DMS79 (cell line): ENCODE results near the gene NFYA.

ENCODE experiments used
- DNase-seq: peaks from one replicate; lab custom pipeline; 2025; lab: John Stamatoyannopoulos, UW

Gene NFYA

DNA sequence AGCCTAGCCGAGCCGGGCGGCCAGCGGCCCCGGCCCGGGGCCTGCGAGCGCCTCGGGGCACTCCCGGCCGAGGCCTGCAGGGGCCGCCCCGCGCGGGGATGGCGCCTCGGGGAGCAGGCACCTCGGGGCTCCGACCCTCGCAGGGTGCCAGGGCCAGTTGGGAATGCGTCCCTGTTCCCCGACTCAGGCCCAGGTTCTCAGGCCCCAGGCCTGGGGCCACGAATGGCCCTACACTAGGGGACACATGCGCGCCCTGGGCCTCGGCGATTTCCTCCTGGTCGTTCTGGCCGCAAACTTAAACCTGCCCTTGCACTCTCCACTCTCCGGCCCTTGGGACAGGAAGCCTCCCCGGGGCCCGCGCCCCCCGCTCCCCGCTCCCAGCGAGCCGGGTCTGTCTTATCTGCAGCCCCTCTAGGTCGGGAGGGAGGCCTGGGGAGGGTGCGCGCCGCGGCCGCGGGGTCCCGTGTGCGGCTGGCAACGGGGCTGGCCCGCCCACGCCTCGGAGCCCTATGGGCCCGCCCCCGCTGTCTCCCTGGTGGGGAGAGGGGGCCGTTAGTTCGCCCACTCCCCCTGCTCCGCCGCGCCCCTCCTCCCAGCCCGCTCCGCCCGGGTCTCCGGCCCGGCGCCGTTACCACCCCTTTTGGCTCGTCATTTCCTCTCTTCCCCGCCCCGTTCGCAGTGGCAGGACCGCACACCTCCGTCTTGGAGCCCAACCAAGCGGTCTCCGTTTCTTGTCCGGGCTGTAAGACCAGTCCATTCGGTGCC is 611 bp downstream of the NFYA start:
- peak; percentile 52 for DNase-seq

DNA sequence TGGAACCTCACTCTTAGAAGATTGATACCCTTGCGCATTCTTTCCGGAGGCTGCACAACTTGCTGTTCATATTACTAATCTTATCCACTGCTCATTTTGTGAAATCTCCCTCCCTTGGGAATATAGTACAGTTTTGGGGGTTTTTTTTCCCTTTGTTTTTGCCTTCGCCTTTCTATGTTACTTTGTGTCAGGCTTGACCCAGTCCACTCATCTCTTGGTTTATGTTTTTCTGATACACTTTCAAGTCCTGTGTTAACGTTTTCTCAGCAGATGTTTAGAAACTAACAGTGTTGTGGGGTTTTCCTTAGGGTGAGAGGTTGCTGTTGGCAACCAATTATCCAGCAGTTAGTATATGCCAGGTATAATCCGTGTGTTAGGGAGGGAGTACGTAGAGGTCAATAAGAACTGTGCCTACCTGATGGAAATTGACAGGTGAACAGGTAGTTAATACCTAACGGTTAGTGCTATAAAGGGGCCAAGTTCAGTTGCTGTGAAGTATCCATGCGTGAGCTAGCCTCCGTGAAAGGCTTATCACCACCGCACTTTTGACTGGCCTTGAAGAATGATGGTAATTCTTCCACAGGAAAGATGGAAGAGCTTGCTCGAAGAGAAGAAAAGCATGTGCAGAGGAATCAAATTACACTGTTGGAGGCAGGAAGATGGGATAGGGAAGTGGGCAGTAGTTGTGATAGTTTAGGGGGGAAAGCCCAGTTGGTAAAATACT is 1.4 kb downstream of the NFYA start:
- DNase-seq = no peak

DNA sequence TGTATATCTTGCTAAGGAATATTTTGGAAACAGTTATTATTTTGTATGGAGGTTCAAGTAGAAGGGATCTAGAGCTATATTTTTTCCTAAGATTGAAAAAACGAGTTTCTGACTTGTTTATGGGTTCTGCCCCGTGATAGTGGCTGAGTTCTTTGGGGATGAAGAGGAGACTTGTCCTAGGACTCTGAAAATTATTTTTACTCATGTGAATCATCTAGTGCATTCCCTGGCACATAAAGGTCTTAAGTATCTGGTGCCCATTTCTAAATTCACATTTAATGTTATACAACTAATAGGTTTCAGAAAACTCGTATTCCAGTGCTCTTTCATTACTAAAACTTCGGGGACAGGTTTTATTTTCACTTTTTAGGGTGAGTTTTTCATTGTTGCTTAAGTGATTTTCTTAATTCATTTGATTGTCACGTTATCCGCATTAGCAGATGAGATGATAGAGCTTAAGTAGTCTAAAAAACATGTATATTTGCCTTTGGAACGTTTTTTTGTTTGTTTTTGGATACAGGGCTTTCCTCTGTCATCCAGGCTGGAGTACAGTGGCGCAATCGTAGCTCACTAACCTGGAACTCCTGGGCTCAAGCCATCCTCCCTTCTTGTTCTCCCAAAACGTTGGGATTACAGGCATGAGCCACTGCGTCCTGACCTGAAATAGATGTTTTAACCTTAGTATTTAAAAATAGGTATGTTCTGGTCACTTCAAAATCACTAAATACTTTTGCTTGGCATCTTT is 2.1 kb downstream of the NFYA start:
- no peak for DNase-seq

DNA sequence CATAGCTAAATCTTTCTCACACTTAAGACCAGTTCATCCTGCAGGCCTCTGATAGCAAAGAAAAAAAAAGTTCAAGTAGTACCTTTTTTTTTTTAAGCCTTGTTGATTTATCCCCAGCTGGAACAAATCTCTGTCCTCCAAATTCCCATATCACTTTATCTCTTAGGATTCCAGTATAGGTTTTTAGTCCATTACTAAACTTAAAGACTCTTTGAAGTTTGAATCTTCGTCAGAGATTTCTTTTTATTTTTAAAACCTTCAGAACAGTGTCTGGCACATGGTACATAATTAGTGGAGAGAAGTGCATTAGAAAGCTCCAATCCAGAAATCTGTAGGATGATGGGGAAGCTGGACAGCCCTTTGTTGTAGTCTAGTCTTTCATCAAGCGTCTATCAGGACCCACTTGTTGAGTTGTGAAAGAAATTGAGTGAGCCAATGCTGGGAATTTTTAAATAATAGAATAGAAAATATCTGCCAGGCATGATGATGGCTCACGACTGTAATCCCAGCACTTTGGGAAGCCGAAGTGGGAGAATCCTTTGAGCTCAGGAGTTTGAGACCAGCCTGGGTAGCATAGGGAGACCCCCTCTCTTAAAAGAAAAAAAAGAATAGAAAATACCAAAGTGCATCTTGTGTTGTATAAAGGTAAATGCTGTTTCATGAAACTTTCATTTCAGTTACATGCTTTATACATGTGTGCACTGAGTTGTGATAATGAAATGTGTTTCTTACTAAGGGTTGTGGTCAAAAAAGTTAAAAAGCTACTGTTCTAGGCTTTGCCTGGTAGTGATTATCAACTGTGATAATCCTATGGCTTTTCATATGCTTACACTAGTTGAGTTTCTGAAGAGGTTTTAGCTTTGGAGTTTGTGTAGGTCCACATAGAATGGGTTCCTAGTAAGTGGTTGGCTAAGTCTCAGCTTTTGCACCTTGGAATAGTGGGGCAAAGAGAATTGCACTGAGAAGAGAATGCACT is 3.2 kb downstream of the NFYA start:
- no peak for DNase-seq

DNA sequence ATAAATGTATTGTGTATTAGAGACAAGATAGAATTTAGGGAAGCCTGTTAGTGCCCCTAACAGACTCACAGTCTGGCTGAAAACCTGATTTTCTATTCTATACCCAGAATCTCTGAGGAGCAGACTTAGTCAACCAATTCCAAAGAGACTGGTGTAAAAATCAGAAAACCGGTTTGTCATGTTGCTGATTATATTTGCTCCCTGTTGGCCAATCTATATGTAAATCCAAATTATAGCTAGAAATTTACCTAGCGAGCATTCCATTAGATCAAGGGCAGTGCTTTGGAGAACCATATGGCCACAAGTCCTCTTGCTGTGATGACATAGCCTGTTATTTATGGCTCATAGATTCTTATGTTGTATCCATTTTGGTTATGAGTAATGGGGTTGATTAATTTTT is 4.8 kb downstream of the NFYA start:
- DNase-seq = no peak

DNA sequence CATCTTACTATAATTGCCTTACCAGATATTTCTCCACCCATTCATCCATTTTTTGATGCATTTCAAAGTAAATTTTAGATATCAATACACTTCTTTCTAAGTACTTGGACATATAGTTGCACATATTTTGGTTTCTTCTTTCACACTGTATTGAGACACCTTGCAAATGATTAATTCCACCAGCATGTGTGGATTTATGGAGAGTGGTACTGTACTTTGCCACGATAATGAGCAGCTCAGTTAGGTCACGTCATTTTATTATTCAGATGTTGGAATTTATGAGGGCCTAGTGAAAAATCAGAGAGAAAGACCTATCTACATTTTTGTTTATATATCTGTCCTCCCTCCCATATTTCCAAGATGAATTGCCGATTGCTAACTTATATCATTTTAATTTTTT is 5.3 kb downstream of the NFYA start:
- no peak for DNase-seq

DNA sequence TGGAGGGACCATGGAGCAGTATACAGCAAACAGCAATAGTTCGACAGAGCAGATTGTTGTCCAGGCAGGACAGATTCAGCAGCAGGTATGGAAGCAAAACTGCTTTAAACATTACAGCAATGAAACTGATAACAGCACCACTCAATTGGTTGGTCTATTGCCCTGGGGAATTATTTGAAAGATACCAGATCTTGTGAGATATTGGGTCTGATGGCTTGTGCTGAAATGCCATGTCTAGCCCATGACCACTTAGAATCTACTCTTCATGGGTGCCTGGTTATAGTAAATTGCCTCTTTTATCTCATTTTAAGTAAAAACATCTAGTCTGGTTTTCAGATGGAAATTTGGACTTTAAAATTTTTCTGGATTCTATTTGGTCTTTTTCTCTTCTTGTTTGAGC is 6.3 kb downstream of the NFYA start:
- DNase-seq = no peak

DNA sequence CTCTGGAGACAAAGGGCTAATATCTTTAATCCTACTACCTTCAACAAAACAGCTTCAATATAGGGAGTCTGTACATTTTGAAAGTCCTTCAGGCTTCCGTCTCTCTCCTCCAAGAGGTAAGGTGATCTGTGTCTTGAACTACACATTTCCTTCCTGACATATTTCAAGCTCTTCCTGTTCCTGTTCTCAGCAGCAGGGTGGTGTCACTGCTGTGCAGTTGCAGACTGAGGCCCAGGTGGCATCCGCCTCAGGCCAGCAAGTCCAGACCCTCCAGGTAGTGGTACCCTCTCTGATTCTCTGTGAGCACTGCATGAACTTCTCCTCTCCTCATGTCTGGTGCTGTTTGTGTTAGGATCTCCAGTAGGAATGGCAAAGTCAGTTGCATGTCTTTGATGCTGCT is 7.8 kb downstream of the NFYA start:
- no peak for DNase-seq

DNA sequence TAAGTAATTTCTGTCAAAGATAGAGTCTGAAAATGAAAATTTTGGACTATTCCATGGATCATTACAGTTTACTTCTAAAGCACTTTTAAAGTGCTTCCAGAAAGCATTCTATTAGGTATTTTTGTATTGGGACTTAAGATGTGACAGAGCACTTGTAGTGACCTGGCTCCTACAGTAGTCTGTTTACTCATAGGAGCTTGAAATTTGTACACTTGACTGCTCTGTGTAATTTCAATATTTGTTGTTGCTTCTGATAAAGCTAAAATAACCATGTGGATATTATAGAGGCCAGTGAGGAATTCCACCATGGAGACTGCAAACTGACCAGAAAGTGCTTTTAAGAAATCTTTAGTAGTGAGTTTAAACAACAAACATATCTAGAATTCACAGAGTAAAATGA is 10.3 kb downstream of the NFYA start:
- no peak for DNase-seq

DNA sequence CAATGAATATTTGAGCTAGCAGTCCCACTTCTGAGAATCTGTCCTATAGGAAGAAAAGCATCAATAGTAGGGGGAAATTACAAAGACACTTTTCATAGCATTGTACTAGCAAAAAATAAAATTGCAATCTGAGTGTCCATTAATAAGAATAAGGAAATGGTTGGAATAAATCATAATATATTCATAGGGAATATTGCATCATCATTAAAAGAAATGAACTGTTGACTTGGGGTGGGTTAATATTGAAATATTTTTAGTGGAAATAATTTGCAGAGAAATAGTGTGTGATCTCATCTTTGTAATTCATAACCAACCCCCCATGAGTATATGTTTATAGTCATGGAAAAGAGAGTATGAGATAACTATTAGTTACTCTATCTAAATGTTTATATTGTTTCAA is 12.4 kb downstream of the NFYA start:
- DNase-seq = no peak

DNA sequence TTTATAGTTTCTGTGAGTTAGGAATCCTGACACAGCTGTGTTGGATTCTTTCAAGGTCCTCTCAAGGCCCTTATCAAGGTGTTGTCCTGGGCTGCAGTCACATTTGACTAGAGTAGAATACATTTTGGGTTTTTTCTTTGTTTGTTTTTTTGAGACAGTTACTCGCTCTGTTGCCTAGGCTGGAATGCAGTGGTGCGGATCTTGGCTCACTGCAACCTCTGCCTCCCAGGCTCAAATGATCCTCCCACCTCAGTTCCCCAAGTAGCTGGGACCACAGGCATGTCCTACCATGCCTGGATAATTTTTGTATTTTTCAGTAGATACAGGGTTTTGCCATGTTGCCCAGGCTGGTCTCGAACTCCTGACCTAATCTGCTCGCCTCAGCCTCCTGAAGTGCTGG is 15.7 kb downstream of the NFYA start:
- DNase-seq = no peak

DNA sequence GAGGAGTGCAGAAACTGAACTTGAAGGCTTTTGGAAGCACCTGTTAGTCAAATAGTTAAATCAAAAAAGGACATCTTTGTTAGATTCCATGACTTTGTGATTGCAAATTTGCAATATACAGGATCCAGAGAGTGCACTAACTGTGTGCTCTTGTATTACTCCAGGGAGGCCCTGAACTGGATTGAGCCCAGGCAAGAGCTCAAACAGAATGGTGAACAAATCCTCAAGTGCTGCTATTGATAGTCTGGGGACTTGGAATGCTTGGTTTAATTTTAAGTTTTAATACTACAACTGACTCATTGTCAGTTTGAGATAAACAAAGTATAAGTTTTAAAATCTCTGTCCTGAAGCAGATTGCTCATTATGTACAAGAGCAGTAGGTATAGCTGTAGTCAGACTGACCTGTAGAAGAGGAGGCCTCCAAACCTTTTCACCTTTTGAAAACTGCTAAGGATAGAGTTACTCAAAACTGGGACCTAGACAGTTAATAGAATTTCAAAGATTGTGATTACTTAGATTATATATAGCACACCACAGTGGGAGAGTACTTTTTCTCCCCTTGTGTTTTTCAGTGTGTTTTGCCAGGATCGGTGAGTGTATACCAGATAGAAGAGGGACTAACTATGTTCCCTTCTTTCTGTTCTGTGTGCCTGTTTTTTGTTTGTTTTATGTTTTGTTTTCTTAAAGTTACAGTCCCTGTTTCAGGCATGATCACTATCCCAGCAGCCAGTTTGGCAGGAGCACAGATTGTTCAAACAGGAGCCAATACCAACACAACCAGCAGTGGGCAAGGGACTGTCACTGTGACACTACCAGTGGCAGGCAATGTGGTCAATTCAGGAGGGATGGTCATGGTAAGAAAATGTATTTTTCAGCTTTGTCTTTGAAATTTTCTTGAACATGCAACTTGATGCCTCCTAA is 18.3 kb downstream of the NFYA start:
- DNase-seq = no peak

DNA sequence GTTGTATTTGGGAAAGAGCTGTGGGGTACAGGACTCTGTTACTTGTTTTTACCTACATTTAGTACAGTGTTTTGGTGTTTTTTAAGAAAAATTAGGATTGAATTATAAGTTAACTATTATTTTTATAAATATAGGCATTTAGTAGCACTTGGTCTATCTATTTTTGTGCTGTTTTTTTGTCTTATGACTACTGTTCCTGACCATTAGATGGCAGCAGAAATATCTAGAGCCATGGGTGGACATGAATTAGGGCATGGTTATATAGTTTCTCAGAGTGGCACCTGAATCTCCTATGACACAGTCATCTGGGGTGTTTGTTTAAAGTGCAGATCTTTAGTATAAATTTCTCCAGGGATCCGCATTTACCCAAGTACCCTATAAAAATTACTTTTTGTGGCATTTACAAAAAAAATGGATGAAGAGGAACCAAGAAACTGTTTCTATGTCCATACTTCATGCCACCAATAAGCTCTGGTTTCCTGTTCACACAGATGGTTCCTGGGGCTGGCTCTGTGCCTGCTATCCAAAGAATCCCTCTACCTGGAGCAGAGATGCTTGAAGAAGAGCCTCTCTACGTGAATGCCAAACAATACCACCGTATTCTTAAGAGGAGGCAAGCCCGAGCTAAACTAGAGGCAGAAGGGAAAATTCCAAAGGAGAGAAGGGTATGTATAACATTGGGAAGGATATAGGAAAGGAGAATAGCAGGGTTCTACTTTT is 19.8 kb downstream of the NFYA start:
- peak; percentile 16 for DNase-seq

DNA sequence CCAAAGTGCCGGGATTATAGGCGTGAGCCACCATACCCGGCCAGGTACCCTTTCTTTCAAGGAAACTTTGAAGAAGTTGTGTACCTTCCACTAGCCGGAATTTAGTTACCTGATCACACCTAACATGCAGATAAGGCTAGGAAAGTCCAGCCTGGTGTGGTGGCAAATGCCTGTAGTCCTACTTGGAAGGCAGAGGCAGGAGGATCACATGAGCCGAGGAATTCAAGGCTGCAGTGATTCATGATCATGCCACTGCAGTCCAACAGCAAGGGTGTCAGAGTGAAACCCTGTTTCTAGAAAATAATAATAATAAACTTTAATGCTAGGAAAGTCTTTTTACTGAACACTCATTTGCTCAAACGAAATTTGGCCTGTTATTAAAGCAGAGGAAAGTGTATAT is 21.0 kb downstream of the NFYA start:
- no peak for DNase-seq

DNA sequence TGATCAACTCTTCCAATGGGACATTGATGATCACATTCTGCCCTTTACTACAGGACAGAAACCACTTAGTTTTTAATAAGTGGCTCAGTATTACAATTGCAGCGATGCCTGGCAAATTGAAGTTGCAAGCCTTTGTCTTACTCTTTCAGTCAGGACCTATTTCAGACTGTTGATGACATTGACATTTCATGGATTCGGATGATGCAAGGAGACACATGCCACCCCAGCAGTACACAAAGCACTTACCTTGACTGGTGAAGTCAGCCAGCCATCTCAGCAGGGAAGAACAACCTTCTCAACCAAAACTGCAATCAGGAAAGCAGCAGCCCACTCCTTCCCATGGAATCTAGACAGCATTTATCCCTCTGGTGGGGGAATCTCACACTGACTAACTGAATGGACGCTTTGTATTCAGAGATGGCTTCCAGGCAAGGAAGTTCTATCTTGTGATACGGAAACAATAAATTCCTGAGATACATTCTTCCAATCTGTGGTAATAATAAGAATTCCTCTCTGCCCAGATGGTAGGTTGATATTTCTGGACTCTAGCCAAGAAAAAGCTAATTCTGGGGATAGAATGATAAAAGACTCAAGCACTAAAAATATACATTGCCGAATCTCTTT is 24.8 kb downstream of the NFYA start:
- no peak for DNase-seq

DNA sequence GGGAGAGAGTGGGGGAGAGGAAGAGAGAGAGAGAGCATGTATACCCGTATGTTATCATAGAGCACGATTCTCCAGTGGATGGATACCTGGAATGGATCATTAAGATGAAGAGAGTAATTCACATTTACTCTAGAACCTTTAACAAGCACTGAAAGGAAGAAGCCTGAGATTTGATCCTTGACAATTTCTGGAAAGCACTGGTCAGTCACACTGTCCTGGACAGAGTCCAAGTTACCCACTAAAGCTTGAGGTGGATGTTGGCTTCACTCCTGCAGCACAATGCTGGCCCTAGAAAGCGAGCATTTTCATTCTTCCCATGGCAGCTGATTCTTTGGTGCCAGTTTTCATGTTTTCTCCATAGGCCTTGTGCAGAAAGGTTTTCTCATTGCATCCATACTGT is 25.6 kb downstream of the NFYA start:
- no peak for DNase-seq

DNA sequence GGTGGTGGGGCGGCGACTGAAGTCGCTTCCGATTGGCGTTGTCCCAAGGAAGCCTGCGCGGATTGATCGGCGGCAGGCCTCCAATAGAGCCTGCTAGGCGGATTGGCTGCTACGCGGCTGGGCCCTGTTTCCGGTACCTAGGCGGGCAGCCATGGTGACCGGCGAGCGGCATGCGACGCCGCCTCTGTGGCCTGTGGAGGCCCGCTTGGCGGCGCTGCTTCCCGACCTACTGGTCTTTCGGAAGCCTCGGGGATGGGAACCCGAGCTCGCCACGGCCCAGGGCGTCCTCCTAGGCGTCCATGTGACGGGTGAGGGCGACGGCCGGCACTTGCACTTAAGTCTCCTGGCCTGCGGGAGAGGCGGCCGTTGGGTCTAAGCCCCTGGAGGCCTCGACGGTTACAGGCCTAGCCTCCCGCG is 28.1 kb downstream of the NFYA start:
- DNase-seq = no peak

DNA sequence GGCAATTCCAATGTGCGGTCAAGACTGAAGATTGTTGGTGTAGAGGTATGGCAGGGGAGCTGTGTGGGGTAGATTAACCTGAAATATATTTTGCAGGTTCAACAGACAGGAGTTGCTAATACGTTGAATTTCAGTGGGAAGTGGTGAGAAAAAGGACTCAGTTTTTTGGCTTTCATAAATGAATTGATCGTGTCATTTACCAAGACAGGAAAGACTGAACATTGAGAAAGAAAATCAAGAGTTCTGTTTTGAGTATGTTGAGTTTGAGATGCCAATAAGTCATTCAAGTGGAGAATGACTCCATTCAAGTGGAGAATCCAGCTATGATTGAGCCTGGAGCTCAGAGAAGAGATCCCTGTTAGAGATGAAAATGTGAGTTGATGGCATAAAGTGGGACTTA is 31.1 kb downstream of the NFYA start:
- no peak for DNase-seq

DNA sequence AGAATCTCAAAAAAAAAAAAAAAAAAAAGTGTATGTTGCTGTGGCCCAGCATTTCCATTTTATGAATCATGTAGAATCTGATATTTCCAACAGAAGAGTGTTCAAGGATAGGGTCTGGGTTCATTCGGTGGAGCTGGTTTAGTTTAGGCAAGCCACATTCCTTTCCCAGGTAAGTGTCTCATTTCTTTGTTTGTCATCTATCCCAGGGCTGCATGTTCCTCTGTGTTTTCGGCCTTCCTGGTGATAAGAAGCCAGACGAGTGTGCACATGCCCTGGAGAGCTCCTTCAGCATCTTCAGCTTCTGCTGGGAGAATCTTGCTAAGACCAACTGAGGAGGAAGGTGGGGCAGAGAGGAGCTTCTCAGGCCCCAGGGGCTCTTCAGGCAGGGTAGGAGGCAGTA is 38.2 kb downstream of the NFYA start:
- DNase-seq = peak; percentile 64

DNA sequence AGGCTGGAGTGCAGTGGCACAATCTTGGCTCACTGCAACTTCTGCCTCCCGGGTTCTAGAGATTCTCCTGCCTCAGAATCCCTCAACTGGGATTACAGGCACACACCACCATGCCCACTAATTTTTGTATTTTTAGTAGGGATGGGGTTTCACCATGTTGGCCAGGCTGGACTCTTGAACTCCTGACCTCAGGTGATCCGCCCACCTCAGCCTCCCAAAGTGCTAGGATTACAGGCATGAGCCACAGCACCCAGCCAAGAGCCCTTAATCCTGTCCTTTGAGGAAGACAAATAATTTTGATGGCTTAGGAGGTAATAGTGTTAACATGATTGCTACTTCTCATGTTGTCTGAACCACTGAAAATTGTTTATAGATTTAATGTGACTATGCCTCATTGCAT is 42.3 kb downstream of the NFYA start:
- peak; percentile 72 for DNase-seq
